ENCODE results near the gene ITPR2.

ITPR2 gene

GRCh38 chr12:26713885-26714383 lies 119.1 kb downstream of the ITPR2 start:
- DNase-seq (ENCODE audit: low spot score): no peak
- TF ChIP-seq, protein P1, sequence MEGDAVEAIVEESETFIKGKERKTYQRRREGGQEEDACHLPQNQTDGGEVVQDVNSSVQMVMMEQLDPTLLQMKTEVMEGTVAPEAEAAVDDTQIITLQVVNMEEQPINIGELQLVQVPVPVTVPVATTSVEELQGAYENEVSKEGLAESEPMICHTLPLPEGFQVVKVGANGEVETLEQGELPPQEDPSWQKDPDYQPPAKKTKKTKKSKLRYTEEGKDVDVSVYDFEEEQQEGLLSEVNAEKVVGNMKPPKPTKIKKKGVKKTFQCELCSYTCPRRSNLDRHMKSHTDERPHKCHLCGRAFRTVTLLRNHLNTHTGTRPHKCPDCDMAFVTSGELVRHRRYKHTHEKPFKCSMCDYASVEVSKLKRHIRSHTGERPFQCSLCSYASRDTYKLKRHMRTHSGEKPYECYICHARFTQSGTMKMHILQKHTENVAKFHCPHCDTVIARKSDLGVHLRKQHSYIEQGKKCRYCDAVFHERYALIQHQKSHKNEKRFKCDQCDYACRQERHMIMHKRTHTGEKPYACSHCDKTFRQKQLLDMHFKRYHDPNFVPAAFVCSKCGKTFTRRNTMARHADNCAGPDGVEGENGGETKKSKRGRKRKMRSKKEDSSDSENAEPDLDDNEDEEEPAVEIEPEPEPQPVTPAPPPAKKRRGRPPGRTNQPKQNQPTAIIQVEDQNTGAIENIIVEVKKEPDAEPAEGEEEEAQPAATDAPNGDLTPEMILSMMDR (conservative IDR thresholded peaks at IDR 0.05; ENCODE audit: low read depth): no peak
- H3K27ac ChIP-seq: no peak overlapping the region
- POLR2A ChIA-PET (ENCODE audit: low non-redundant PET): no interaction called here
- CTCF ChIA-PET: interaction anchor here (0.6 to 0.7 kb wide), 2 partner anchors 166 to 657 kb away, joined by 3 read pairs; no protein-coding TSS in a partner anchor

GRCh38 chr12:26712892-26713291 lies 120.1 kb downstream of the ITPR2 start:
- DNase-seq (ENCODE audit: low spot score): no peak
- no peak overlapping the region for H3K27ac ChIP-seq
- ChIA-PET POLR2A (ENCODE audit: low non-redundant PET) (no interaction called here), CTCF (interaction anchor here (0.7 kb wide), 1 partner anchor 121 kb away, joined by 4 read pairs; no protein-coding TSS in a partner anchor)
- TF ChIP-seq, protein P1 (conservative IDR thresholded peaks at IDR 0.05; ENCODE audit: low read depth): no peak

GRCh38 chr12:26711569-26711968 lies 121.4 kb downstream of the ITPR2 start:
- ChIA-PET CTCF (no interaction called here), POLR2A (ENCODE audit: low non-redundant PET) (no interaction called here)
- TF ChIP-seq, protein P1 (conservative IDR thresholded peaks at IDR 0.05; ENCODE audit: low read depth): no peak
- no peak for DNase-seq (ENCODE audit: low spot score)
- H3K27ac ChIP-seq: no peak overlapping the region

DNA sequence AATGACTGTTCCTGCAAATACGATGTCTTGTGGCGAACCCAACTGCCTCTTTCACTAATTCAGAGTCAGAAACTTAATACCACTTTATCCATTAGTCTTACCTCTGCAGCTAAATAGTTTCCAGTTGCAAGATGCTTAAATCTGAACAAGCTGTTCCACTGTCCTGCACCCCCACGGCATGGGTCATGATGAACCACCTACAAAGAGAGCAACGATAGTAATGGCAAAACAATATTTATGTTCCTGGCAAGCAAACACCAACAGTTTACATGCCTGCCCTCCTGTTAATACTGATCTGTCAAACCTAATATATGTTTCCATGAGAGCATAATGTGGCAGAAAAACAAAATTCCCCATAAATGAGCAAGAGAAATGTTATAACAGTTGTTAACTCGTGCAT lies 121.9 kb downstream of the ITPR2 start:
- ChIA-PET CTCF (no interaction called here), POLR2A (ENCODE audit: low non-redundant PET) (no interaction called here)

DNA sequence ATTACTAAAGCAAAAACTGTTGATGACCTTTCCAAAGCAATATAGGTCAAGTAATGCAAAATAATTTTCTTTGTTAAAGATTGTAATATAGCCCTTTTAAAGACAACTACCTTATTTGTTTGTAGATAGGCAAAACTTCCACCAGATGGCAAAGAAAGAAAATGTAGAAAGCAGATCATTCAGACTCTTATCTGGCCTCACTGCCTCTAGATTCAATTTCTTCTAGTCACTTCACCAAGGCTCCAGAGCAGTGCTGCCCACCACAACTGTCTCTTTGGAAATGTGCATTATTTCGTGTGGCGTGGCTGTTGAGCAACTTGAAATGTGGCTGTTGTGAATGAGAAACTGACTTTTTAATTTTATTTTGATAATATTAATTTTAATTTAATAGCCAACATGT lies 127.1 kb downstream of the ITPR2 start:
- TF ChIP-seq, protein P1 (conservative IDR thresholded peaks at IDR 0.05; ENCODE audit: low read depth): no peak
- POLR2A ChIA-PET (ENCODE audit: low non-redundant PET): no interaction called here
- no peak for DNase-seq (ENCODE audit: low spot score)
- H3K27ac ChIP-seq: no peak overlapping the region
- CTCF ChIA-PET: no interaction called here

More for the DNA sequence above, 121.9 kb downstream of the ITPR2 start:
- no peak for DNase-seq (ENCODE audit: low spot score)
- no peak overlapping the region for H3K27ac ChIP-seq
- TF ChIP-seq, protein P1 (conservative IDR thresholded peaks at IDR 0.05; ENCODE audit: low read depth): no peak

DNA sequence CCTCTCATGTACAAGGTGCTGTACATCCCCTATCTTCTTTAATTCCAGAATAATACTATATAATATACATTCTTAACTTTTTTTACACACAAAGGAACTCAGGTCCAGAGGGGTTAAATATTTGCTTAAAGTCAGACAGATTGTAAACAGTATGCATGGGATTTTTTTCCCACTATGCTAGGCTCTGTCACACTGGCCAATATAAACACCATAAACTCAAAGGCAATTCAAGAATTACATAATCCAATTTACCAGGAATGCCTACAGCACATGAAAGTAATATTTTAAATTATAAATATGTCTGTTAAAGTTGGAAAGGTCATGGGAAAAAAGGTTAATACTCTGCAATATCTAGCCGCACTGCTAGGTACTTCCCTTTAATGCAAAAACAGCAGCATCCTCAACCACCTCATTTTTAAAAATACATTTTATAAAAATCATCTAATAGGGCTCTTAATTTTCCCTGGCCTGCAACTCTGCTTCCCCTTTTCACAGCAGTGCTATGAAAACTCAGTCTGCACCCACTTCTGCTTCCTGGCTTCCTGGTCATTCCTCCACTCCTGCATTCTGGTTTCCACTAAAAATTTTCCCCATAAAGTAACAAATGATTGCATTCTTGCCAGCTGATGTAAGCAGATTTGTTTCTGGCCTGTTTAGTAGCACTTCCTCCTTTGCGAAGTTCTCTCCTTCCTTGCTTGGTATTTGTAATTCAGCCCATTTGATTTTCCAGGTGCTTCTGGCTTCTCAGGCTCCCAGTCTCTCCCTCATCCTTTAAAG lies 128.1 kb downstream of the ITPR2 start:
- POLR2A ChIA-PET (ENCODE audit: low non-redundant PET): no interaction called here
- TF ChIP-seq, protein P1 (conservative IDR thresholded peaks at IDR 0.05; ENCODE audit: low read depth): no peak
- CTCF ChIA-PET: no interaction called here
- DNase-seq (ENCODE audit: low spot score): no peak
- no peak overlapping the region for H3K27ac ChIP-seq

All from RWPE1 (cell line).